Tibial artery (tissue), 4 donors: ENCODE measurements around the gene PIP5K1B.

Experiments used
- DNase-seq, 2 donors: peaks; one replicate each; pipeline ENCODE4 v3.0.0-alpha.2; 2019
- H3K27ac ChIP-seq, 2 donors: fragments of 200-600 bp; sonication (generic) in 1 of 2; 1 replicate in 1 of 2; 2 replicates in 1 of 2; pipeline ENCODE4 v1.5.1; 2018 to 2019; ENCODE audit warnings: mild to moderate bottlenecking in 1 of 2
- H3K27me3 ChIP-seq, 2 donors: fragments of 200-600 bp; sonication (generic) in 1 of 2; one replicate each; pipeline versions ENCODE4 v1.5.1 to v1.6.0; 2016 to 2019
- H3K36me3 ChIP-seq, 3 donors: fragments of 200-600 bp; sonication (generic) in 2 of 3; one replicate each; pipeline ENCODE4 v1.5.1; 2016 to 2019; ENCODE audit warnings: mild to moderate bottlenecking in 2 of 3
- H3K4me1 ChIP-seq, 4 donors: fragments of 200-600 bp; sonication (generic) in 2 of 4; 1 replicate in 3 of 4; 2 replicates in 1 of 4; pipeline ENCODE4 v1.5.1; 2016 to 2019
- H3K4me3 ChIP-seq, 2 donors: fragments of 200-600 bp; sonication (generic) in 1 of 2; 1 replicate in 1 of 2; 2 replicates in 1 of 2; pipeline ENCODE4 v1.5.1; 2018 to 2019; ENCODE audit warnings: mild to moderate bottlenecking in 2 of 2
- H3K9me3 ChIP-seq, 3 donors: fragments of 200-600 bp; sonication (generic) in 1 of 3; one replicate each; pipeline ENCODE4 v1.5.1; 2016 to 2019
- intact Hi-C: fragments of 100-400 bp; cut with DNase I; formaldehyde crosslinking; loops from one replicate; pipeline ENCODE4 v1.15.0; 2023; ENCODE audit warnings: low total_unique reads
- TF ChIP-seq, protein P1 (sequence below), 2 experiments: fragments of 200-600 bp in 1 of 2; fragments of 450-650 bp in 1 of 2; IDR thresholded peaks; one replicate each; pipeline ENCODE4 v1.5.1; 2017 to 2019; ENCODE audit warnings: antibody characterized with exemption in 2 of 2, mild to moderate bottlenecking in 1 of 2, moderate library complexity in 1 of 2

The PIP5K1B gene

DNA sequence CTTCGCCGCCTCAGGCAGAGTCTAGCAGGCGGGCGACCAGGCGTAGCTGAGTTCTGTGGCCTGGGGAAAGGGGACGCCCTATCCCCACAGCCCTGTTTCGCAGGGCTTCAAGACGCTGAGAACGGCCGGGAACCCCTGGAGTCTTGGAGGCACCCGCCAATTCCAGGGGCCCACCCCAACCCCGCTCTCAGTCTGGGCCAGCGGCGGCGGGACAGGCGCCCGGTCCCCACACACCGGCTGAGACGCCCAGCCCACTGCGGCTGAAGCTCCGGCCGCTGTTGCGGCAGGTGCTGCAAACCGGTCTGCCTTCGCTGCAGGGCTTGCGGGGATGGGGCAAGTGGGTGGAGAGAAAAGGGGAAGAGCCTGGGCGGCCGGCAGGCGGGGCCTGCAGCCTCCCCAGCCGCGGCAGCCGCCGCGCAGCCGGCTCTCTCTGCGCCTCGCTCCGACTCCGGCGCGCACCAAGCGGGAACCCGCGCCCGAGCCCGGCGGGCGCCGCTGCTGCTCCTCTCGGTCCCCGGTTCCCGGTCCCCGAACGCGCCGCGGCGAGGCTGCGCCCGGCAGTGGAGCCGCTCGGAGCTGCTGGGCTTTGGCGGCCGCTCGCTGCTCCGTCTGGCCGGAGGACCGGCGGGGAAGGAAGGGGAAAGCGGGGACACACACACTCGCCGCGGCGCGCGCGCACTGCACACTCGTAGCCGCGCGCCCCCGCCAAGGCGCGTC lies at the start of gene PIP5K1B:
PIP5K1B (plus strand) TSS at position 427 of the 717 bp plus-strand sequence. CDS start 117,375 bp downstream, outside the sequence.
- DNase-seq, result peak; percentile 28 to 80
- H3K9me3 ChIP-seq, result no peaks in the 10 kb centered on the region
- intact Hi-C loops, result loop anchor here (10.0 kb wide), 2 partner anchors 70 to 120 kb away; no protein-coding TSS in a partner anchor
- H3K4me3 ChIP-seq, result peak within 1 kb of the TSS; percentile 66 to 71
- H3K27me3 ChIP-seq, result no peaks in the 10 kb centered on the region
- no peaks in the 10 kb centered on the region for H3K36me3 ChIP-seq
- TF ChIP-seq, protein P1, sequence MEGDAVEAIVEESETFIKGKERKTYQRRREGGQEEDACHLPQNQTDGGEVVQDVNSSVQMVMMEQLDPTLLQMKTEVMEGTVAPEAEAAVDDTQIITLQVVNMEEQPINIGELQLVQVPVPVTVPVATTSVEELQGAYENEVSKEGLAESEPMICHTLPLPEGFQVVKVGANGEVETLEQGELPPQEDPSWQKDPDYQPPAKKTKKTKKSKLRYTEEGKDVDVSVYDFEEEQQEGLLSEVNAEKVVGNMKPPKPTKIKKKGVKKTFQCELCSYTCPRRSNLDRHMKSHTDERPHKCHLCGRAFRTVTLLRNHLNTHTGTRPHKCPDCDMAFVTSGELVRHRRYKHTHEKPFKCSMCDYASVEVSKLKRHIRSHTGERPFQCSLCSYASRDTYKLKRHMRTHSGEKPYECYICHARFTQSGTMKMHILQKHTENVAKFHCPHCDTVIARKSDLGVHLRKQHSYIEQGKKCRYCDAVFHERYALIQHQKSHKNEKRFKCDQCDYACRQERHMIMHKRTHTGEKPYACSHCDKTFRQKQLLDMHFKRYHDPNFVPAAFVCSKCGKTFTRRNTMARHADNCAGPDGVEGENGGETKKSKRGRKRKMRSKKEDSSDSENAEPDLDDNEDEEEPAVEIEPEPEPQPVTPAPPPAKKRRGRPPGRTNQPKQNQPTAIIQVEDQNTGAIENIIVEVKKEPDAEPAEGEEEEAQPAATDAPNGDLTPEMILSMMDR (IDR thresholded peaks at IDR 0.05), result peak in 1 of 2 experiments; percentile 11
- peak within 1 kb of the TSS; percentile 75 to 78 for H3K27ac ChIP-seq
- H3K4me1 ChIP-seq, result peaks cover 0 to 28% (median 18%) of the 10 kb centered on the region in 4 donors

DNA sequence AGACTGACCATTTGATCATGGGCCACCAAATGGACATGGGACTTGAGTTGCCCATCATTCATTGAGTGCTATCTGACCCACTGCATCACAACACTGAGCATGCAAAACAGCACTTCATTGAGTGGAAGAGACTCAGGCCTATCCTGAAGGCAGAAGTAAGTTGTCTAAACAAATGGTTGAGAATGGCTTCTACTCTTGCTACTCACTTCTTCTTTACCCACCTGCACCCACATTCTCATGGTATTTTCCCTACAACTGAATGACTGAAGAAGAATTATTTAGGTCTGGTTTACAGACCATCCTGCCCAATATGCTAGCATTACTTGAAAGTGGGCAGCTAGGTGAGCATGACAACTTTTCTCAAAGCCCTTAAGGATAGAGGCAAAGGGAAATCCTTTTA lies 41.0 kb upstream of the PIP5K1B start:
- no peaks in the 10 kb centered on the region for H3K36me3 ChIP-seq
- intact Hi-C loops, result no loop called here
- TF ChIP-seq, protein P1 (IDR thresholded peaks at IDR 0.05), result no peak
- H3K27ac ChIP-seq, result no peak overlapping the region
- H3K27me3 ChIP-seq, result no peaks in the 10 kb centered on the region
- H3K4me3 ChIP-seq, result no peak overlapping the region
- H3K4me1 ChIP-seq, result no peaks in the 10 kb centered on the region
- DNase-seq, result no peak
- no peaks in the 10 kb centered on the region for H3K9me3 ChIP-seq

- TF ChIP-seq, protein P1 (IDR thresholded peaks at IDR 0.05), result no peak
- intact Hi-C loops, result no loop called here
- H3K4me1 ChIP-seq, result no peaks in the 10 kb centered on the region
- H3K27me3 ChIP-seq, result no peaks in the 10 kb centered on the region
- DNase-seq, result no peak
- no peaks in the 10 kb centered on the region for H3K9me3 ChIP-seq
- H3K4me3 ChIP-seq, result no peak overlapping the region
- no peaks in the 10 kb centered on the region for H3K36me3 ChIP-seq
- H3K27ac ChIP-seq, result no peak overlapping the region
Measured at GRCh38 chr9:68668127-68668526, 36.9 kb upstream of the PIP5K1B start.

- TF ChIP-seq, protein P1 (IDR thresholded peaks at IDR 0.05), result no peak
- intact Hi-C loops, result no loop called here
- Histone ChIP-seq H3K4me3 (no peak overlapping the region), H3K27ac (no peak overlapping the region), H3K9me3 (no peaks in the 10 kb centered on the region), H3K27me3 (no peaks in the 10 kb centered on the region), H3K36me3 (no peaks in the 10 kb centered on the region), H3K4me1 (no peaks in the 10 kb centered on the region)
- DNase-seq, result no peak
Measured at GRCh38 chr9:68669218-68669617, 35.8 kb upstream of the PIP5K1B start.

DNA sequence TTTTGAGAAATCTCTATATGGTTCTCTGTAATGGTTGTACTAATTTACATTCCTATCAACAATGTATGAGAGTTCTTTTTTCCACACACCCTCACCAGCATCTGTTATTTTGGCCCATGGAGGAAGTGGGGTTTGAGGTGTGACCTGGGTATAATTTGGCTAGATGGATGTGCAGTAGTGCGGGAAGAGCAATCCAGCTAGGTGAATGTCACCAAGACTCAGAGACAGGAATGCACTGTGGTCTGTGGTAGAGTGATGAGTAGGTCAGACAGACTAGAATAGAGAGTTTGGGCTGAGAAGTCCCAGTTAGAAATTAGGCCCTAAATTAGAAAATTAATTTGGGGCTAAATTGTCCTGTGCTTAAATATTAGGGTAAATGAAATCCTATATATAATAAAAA lies 32.8 kb upstream of the PIP5K1B start:
- no peak overlapping the region for H3K27ac ChIP-seq
- intact Hi-C loops, result no loop called here
- no peaks in the 10 kb centered on the region for H3K9me3 ChIP-seq

More for the DNA sequence above, 32.8 kb upstream of the PIP5K1B start:
- no peak for DNase-seq
- Histone ChIP-seq H3K4me1 (no peaks in the 10 kb centered on the region), H3K27me3 (peaks cover 0 to 4% of the 10 kb centered on the region in 2 donors), H3K4me3 (no peak overlapping the region), H3K36me3 (no peaks in the 10 kb centered on the region)
- TF ChIP-seq, protein P1 (IDR thresholded peaks at IDR 0.05), result no peak
